SH-SY5Y (cell line): ENCODE results near the gene RABGAP1.

Source experiments
- GATA2 ChIP-seq: IDR thresholded peaks from 2 replicates; pipeline ENCODE4 v1.6.1; 2011; ENCODE audit warnings: mild to moderate bottlenecking, low read depth, low read length
- GATA3 ChIP-seq: IDR thresholded peaks from 2 replicates; pipeline ENCODE4 v1.6.1; 2011; ENCODE audit warnings: low read depth, mild to moderate bottlenecking, low read length, moderate library complexity

DNA sequence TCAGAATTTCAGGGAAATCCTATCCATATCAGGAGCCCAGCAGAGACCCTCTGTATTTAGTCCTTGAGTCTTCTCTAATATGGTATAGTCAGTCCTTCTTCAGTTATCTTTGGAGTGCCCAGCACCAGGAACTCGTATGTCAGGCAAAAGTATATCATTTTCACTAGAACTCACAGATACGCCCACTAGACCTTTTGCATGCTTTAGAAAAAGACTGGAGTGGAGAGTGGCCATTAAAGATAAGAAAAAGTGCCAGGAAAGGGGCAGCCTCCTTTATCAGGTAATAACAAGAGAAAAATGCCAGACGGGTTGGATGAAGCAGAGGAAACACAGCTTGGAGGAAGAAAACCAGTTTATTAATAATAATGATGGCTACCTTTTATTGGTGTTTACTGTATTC is 156.2 kb downstream of the RABGAP1 start:
- TF ChIP-seq GATA2 = no peak
- no peak for TF ChIP-seq GATA3
